ENCODE data around the gene EFHC2. TPM values are rescaled to one million over a fixed set of nuclear protein-coding genes. Genes with fewer than 3 reads are reported as not detected.

The EFHC2 gene
- total RNA-seq, 1 donor from 2014 or later, result not detected

- TF ChIP-seq CTCF (IDR thresholded peaks at IDR 0.05; ENCODE audit: insufficient read depth, low read depth, low read length), result no peak
- no peak for TF ChIP-seq EZH2 (IDR thresholded peaks at IDR 0.05; ENCODE audit: insufficient read depth, low read length)
- Mint-ChIP-seq H3K9me3 (ENCODE audit: unreplicated experiment) (no peaks in the 10 kb centered on the region), H3K36me3 (ENCODE audit: low read depth, unreplicated experiment) (peaks cover 1% of the 10 kb centered on the region), H3K4me1 (ENCODE audit: low read depth, unreplicated experiment) (peaks cover 5% of the 10 kb centered on the region), H3K27me3 (ENCODE audit: low read depth, unreplicated experiment) (no peaks in the 10 kb centered on the region), H3K4me3 (ENCODE audit: unreplicated experiment) (no peak overlapping the region), H3K27ac (ENCODE audit: unreplicated experiment) (no peak overlapping the region)
- FAIRE-seq, result no peak
- Histone ChIP-seq H3K79me2 (ENCODE audit: insufficient read depth, low read length) (no peaks in the 10 kb centered on the region), H3K27ac (ENCODE audit: low read depth, low read length) (no peak overlapping the region), H3K4me1 (ENCODE audit: insufficient read depth, low read length) (no peaks in the 10 kb centered on the region), H3K4me3 (ENCODE audit: insufficient read depth, low read depth, low read length) (no peak overlapping the region), H3K4me2 (ENCODE audit: low read length) (no peak overlapping the region), H3K36me3 (ENCODE audit: insufficient read depth, low read length) (no peaks in the 10 kb centered on the region), H3K9me3 (ENCODE audit: insufficient read depth, low read depth, low read length) (no peaks in the 10 kb centered on the region), H3K27me3 (ENCODE audit: insufficient read depth, low read length) (no peaks in the 10 kb centered on the region), H4K20me1 (ENCODE audit: insufficient read depth, low read length) (no peaks in the 10 kb centered on the region), H2AFZ (ENCODE audit: low read depth, low read length) (no peak overlapping the region), H3K9ac (ENCODE audit: low read length) (no peak overlapping the region)
- no peak for DNase-seq (ENCODE audit: low read depth)
Observed at GRCh38 chrX:44310227-44310626, 33.2 kb downstream of the EFHC2 start.

- H3K79me2 ChIP-seq (ENCODE audit: insufficient read depth, low read length), result no peaks in the 10 kb centered on the region
- Mint-ChIP-seq H3K27ac (ENCODE audit: unreplicated experiment) (no peak overlapping the region), H3K9me3 (ENCODE audit: unreplicated experiment) (no peaks in the 10 kb centered on the region), H3K27me3 (ENCODE audit: low read depth, unreplicated experiment) (no peaks in the 10 kb centered on the region), H3K4me1 (ENCODE audit: low read depth, unreplicated experiment) (no peaks in the 10 kb centered on the region), H3K4me3 (ENCODE audit: unreplicated experiment) (no peak overlapping the region), H3K36me3 (ENCODE audit: low read depth, unreplicated experiment) (peaks cover 1% of the 10 kb centered on the region)
- H3K27ac ChIP-seq (ENCODE audit: low read depth, low read length), result no peak overlapping the region
- FAIRE-seq (peak; percentile 96), DNase-seq (ENCODE audit: low read depth) (no peak)
- TF ChIP-seq CTCF (IDR thresholded peaks at IDR 0.05; ENCODE audit: insufficient read depth, low read depth, low read length) (no peak), EZH2 (IDR thresholded peaks at IDR 0.05; ENCODE audit: insufficient read depth, low read length) (no peak)
- no peak overlapping the region for H3K4me2 ChIP-seq (ENCODE audit: low read length)
- H2AFZ ChIP-seq (ENCODE audit: low read depth, low read length), result no peak overlapping the region
- no peak overlapping the region for H3K9ac ChIP-seq (ENCODE audit: low read length)
- H3K9me3 ChIP-seq (ENCODE audit: insufficient read depth, low read depth, low read length), result no peaks in the 10 kb centered on the region
- no peaks in the 10 kb centered on the region for H3K27me3 ChIP-seq (ENCODE audit: insufficient read depth, low read length)
- no peak overlapping the region for H3K4me3 ChIP-seq (ENCODE audit: insufficient read depth, low read depth, low read length)
- H3K4me1 ChIP-seq (ENCODE audit: insufficient read depth, low read length), result no peaks in the 10 kb centered on the region
- no peaks in the 10 kb centered on the region for H3K36me3 ChIP-seq (ENCODE audit: insufficient read depth, low read length)
- no peaks in the 10 kb centered on the region for H4K20me1 ChIP-seq (ENCODE audit: insufficient read depth, low read length)
Observed at GRCh38 chrX:44308869-44309268, 34.6 kb downstream of the EFHC2 start.

- Mint-ChIP-seq H3K9me3 (ENCODE audit: unreplicated experiment) (no peaks in the 10 kb centered on the region), H3K27me3 (ENCODE audit: low read depth, unreplicated experiment) (no peaks in the 10 kb centered on the region), H3K4me3 (ENCODE audit: unreplicated experiment) (no peak overlapping the region), H3K27ac (ENCODE audit: unreplicated experiment) (no peak overlapping the region), H3K36me3 (ENCODE audit: low read depth, unreplicated experiment) (peaks cover 1% of the 10 kb centered on the region), H3K4me1 (ENCODE audit: low read depth, unreplicated experiment) (no peaks in the 10 kb centered on the region)
- FAIRE-seq (peak; percentile 41), DNase-seq (ENCODE audit: low read depth) (peak; percentile 4)
- no peaks in the 10 kb centered on the region for H3K27me3 ChIP-seq (ENCODE audit: insufficient read depth, low read length)
- H3K4me3 ChIP-seq (ENCODE audit: insufficient read depth, low read depth, low read length), result no peak overlapping the region
- no peak overlapping the region for H3K9ac ChIP-seq (ENCODE audit: low read length)
- H4K20me1 ChIP-seq (ENCODE audit: insufficient read depth, low read length), result no peaks in the 10 kb centered on the region
- H2AFZ ChIP-seq (ENCODE audit: low read depth, low read length), result no peak overlapping the region
- H3K79me2 ChIP-seq (ENCODE audit: insufficient read depth, low read length), result no peaks in the 10 kb centered on the region
- H3K4me1 ChIP-seq (ENCODE audit: insufficient read depth, low read length), result no peaks in the 10 kb centered on the region
- H3K4me2 ChIP-seq (ENCODE audit: low read length), result no peak overlapping the region
- TF ChIP-seq CTCF (IDR thresholded peaks at IDR 0.05; ENCODE audit: insufficient read depth, low read depth, low read length), result no peak
- TF ChIP-seq EZH2 (IDR thresholded peaks at IDR 0.05; ENCODE audit: insufficient read depth, low read length), result no peak
- H3K9me3 ChIP-seq (ENCODE audit: insufficient read depth, low read depth, low read length), result no peaks in the 10 kb centered on the region
- no peak overlapping the region for H3K27ac ChIP-seq (ENCODE audit: low read depth, low read length)
- no peaks in the 10 kb centered on the region for H3K36me3 ChIP-seq (ENCODE audit: insufficient read depth, low read length)
Observed at GRCh38 chrX:44306356-44306755, 37.1 kb downstream of the EFHC2 start.

All from astrocyte (in vitro differentiated cells and primary cell).